ENCODE measurements around the gene HUNK.

DNA sequence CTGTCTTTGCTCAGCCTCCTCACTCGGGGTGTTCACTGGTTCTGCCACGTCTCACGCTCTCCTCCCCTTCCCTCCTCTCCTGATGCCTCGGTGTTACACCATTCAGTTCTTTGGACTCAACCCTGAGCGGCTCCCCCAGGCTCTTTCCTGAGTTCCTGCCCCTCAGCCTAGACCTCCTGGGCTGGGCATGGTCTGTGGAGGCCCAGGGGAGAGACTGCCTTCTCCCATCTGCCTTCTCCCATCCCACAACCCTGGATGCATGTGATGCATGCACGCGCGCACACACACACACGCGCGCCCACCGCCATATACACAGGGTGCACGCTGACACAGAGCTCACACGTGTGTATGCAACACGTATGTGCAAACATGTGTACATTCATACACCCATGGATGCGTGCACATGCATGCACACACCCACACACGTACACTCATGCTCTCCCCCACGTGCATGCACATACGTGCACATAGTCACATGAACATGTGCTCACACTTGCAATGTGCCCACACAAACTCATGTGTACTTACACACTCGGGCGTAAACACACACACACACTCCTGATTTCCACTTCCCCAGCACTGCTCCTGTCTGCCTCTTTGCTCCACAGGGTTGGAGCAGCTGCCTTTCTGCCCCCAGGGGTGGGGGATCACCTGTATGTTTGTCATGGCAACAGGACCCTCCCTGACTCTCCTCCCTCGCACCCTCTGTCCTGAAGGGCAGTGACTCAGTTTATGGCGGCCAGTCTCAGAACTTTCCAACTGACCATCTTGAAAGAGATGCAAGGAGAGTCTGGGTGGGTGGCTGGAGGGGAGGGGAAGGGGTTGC is 59.0 kb downstream of the HUNK start:
- TF ChIP-seq SIN3A (conservative IDR thresholded peaks at IDR 0.05 in 1 of 2, IDR thresholded peaks at IDR 0.05 in 1 of 2; ENCODE audit: low read depth in 1 of 2, low read length in 2 of 2) (no peak), JUND (IDR thresholded peaks at IDR 0.05; ENCODE audit: low read length) (no peak), POLR2A (IDR thresholded peaks at IDR 0.05; ENCODE audit: control extremely low read depth in 1 of 2, low read depth in 2 of 2, low read length in 2 of 2) (no peak), HDAC6 (IDR thresholded peaks at IDR 0.05; ENCODE audit: low read depth, low read length) (no peak), KDM4A (IDR thresholded peaks at IDR 0.05; ENCODE audit: low read depth, low read length, severe bottlenecking) (no peak), CTCF (IDR thresholded peaks at IDR 0.05; ENCODE audit: control extremely low read depth in 1 of 3, insufficient read depth in 1 of 3, low read depth in 1 of 3, low read length in 3 of 3) (no peak), TAF7 (optimal IDR thresholded peaks at IDR 0.05; ENCODE audit: borderline replicate concordance, low read depth, low read length) (no peak), TAF1 (IDR thresholded peaks at IDR 0.05; ENCODE audit: low read depth, low read length) (no peak), CEBPB (IDR thresholded peaks at IDR 0.05; ENCODE audit: low read depth, low read length) (no peak), RAD21 (IDR thresholded peaks at IDR 0.05 in 1 of 2, conservative IDR thresholded peaks at IDR 0.05 in 1 of 2; ENCODE audit: low read depth in 2 of 2, low read length in 2 of 2) (no peak), EZH2 (IDR thresholded peaks at IDR 0.05; ENCODE audit: low read depth, low read length, severe bottlenecking) (no peak), KDM5A (IDR thresholded peaks at IDR 0.05; ENCODE audit: low read length) (no peak), EGR1 (IDR thresholded peaks at IDR 0.05; ENCODE audit: borderline replicate concordance, low read depth, low read length) (no peak), ZNF274 (IDR thresholded peaks at IDR 0.05; ENCODE audit: borderline replicate concordance, extremely low read depth, low read length) (no peak)
